Measurements from ENCODE around the gene CCDC187.
"Not testable (repeated sequence)": the region's sequence is repeated elsewhere in the genome, so short reads cannot be mapped to it uniquely, and the experiment has no call there.

Gene CCDC187

GRCh38 chr9:136326761-136327303, 22.9 kb upstream of the CCDC187 start:
- no peak for DNase-seq

- no peak for DNase-seq
These were observed 22.3 kb upstream of the CCDC187 start for GRCh38 chr9:136326061-136326760.

DNA sequence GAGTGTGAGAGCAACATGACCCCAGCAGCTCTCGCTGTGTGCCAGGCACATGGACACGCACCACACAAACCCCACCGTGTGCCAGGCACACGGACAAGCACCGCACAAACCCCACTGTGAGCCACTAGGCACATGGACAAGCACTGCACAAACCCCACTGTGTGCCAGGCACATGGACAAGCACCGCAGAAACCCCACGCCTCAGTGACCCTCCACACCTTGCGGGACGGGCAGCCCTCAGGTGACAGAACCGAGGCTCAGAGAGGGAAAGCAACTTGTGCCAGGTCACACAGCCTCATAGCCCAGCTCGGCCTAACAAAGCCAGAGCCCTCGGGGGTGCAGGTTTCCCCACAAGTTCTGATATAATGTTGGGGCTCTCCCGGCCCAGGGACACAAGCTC, 21.5 kb upstream of the CCDC187 start:
- no peak for DNase-seq

GRCh38 chr9:136324501-136325300, 20.8 kb upstream of the CCDC187 start:
- no peak for DNase-seq

DNA sequence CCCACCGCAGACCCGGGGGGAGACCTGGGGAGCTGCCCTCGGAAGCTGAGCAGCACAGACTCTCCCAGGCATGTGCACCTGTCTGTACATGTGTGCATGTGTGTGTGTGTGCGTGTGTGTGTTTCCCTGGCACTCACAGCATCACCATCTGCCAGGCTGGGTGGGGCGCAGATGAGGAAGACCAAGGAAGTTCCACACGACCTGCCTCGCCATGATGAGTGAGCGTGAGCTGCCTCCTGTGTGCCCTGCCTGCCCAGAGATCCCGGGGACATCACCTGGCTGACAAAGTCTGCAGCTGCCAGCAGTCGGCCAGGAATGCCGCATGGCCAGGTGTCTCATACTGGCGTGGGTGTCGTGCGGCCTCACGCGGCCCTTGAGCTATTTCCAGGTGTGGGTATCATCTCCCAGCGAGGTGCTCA, 19.5 kb upstream of the CCDC187 start:
- no peak for DNase-seq

DNA sequence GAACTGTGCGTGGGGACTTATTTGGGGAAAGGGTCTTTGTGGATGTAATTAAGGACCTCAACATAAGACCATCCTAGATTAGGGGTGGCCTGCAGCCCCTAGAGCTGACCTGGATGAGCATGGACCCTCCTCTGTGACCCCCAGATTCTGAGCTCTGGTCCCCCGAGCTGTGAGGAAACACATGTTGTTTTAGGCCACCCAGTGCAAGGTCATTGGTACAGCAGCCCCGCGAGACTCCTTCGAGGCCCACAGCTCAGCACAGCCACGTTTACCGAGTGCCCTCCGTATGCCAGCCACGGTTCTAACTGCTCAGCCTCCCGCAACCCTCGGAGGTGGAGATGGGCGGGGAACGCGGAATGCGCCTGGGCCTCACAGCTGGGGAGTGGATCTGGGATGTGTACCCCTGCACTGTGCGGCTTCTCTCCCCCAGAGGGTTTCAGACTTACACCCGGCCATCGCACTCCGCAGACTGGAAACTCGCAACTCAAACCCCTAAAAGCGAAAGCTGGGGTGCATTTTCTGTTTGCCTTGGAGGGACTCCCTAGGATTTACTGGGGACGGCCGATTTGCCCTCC, 18.9 kb upstream of the CCDC187 start:
- no peak for DNase-seq

GRCh38 chr9:136321561-136321960, 17.7 kb upstream of the CCDC187 start:
- no peak for DNase-seq

DNA sequence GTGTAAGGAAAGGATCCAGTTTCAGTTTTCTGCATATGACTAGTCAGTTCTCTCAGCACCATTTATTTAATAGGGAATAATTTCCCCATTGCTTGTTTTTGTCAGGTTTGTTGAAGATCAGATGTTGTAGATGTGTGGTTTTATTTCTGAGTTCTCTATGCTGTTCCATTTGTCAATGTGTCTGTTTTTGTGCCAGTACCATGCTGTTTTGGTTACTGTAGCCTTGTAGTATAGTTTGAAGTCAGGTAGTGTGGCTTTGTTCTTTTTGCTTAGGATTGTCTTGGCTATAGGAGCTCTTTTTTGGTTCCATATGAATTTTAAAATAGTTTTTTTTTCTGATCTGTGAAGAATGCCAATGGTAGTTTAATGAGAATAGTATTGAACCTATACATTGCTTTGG, 17.1 kb upstream of the CCDC187 start:
- not testable (repeated sequence) for DNase-seq

GRCh38 chr9:136319955-136320354, 16.1 kb upstream of the CCDC187 start:
- DNase-seq = not testable (repeated sequence)

GRCh38 chr9:136319244-136319643, 15.3 kb upstream of the CCDC187 start:
- DNase-seq = not testable (repeated sequence)

- DNase-seq = no peak
These were observed 14.9 kb upstream of the CCDC187 start for GRCh38 chr9:136318776-136319241.

GRCh38 chr9:136318111-136318775, 14.3 kb upstream of the CCDC187 start:
- no peak for DNase-seq

DNA sequence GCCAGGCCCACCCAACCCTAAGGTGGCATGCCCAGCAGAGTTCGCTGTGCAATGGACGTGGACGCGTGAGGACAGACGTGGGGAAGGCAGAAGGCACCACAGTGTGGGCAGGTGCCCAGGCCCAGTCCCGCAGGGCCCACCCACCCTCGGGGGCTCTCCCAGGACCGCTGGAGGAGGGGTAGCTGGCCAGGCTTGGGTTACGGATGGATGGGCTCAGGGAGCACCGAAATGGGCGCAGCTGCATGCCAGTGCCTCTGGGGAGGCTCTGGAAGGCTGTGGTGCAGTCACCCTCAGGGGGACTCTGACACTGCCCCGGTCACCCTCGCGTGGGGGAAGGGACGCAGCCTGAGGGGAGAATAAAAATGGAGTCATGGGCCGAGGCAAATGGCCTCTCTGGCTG, 13.8 kb upstream of the CCDC187 start:
- no peak for DNase-seq

- no peak for DNase-seq
These were observed 13.2 kb upstream of the CCDC187 start for GRCh38 chr9:136316896-136317676.

- peak; percentile 72 for DNase-seq
These were observed 12.4 kb upstream of the CCDC187 start for GRCh38 chr9:136316271-136316751.

GRCh38 chr9:136314944-136315343, 11.1 kb upstream of the CCDC187 start:
- DNase-seq = no peak

DNA sequence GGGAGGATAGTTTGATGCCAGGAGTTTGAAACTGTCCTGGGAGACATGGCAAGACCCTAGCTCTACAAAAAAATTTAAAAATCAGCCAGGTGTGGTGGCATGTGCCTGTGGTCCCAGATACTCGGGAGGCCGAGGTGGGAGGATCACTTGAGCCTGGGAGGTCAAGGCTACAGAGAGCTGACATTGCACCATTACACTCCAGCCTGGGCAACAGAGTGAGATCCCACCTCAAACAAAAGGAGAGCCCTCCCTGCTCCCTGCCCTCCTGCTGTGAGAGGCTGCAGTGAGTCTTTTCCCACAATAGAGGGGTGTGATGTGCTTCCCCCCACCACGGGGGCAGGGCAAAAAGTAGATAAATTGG, 10.1 kb upstream of the CCDC187 start:
- no peak for DNase-seq

GRCh38 chr9:136313111-136314055, 9.5 kb upstream of the CCDC187 start:
- DNase-seq = no peak

- peak; percentile 36 to 46 for DNase-seq
These were observed 8.5 kb upstream of the CCDC187 start for GRCh38 chr9:136312436-136312835.

- DNase-seq = no peak
These were observed 8.1 kb upstream of the CCDC187 start for GRCh38 chr9:136312009-136312375.
